Measurements from ENCODE around the gene PROSER3. TPM values are rescaled to one million over a fixed set of nuclear protein-coding genes. Genes with fewer than 3 reads are reported as not detected.

Gene PROSER3
- total and polyA plus RNA-seq, 2 of the 4 experiments (the other 2 are of a cell fraction): 5.4 to 21.8 TPM

- Histone ChIP-seq H4K8ac (ENCODE audit: low read depth in 2 of 2, low read length in 2 of 2) (no peak overlapping the region), H3K14ac (replicated peaks; ENCODE audit: low read depth, low read length) (no peak overlapping the region), H2AK9ac (replicated peaks; ENCODE audit: low read depth, low read length, poor library complexity) (no peak overlapping the region), H3K36me3 (ENCODE audit: control insufficient read depth, insufficient read depth, low read length) (no peaks in the 10 kb centered on the region), H4K20me1 (ENCODE audit: insufficient read depth, low read length) (no peaks in the 10 kb centered on the region), H3K18ac (ENCODE audit: low read depth, low read length) (no peak overlapping the region), H3K27me3 (ENCODE audit: control insufficient read depth, insufficient read depth, low read length) (no peaks in the 10 kb centered on the region), H3K4me1 (ENCODE audit: control insufficient read depth, insufficient read depth, low read length) (no peaks in the 10 kb centered on the region), H2BK20ac (ENCODE audit: low read depth, low read length) (no peak overlapping the region), H3K79me1 (ENCODE audit: low read depth in 1 of 2, low read length in 2 of 2) (no peaks in the 10 kb centered on the region), H2BK5ac (ENCODE audit: low read depth, low read length, poor library complexity, severe bottlenecking) (no peak overlapping the region), H3K23ac (ENCODE audit: low read depth, low read length) (no peak overlapping the region), H3K4me2 (ENCODE audit: low read depth, low read length) (no peak overlapping the region), H3K4ac (ENCODE audit: low read depth, low read length) (no peak overlapping the region), H4K91ac (ENCODE audit: insufficient read depth, low read depth, low read length) (no peak overlapping the region), H2AFZ (replicated peaks; ENCODE audit: low read length, poor library complexity) (no peak overlapping the region), H4K5ac (ENCODE audit: low read depth, low read length) (no peak overlapping the region), H2BK120ac (ENCODE audit: low read depth, low read length) (no peak overlapping the region), H3K27ac (ENCODE audit: insufficient read depth, low read length) (no peak overlapping the region), H3K9me1 (ENCODE audit: insufficient read depth, low read length) (no peaks in the 10 kb centered on the region), H2AK5ac (ENCODE audit: low read depth, low read length) (no peak overlapping the region), H2BK15ac (ENCODE audit: low read depth, low read length) (no peak overlapping the region), H3K9me3 (ENCODE audit: control insufficient read depth, insufficient read depth, low read length) (no peaks in the 10 kb centered on the region), H3K4me3 (ENCODE audit: insufficient read depth, low read depth, low read length) (no peak overlapping the region), H3K56ac (ENCODE audit: extremely low read depth, insufficient read depth, low read length) (no peak overlapping the region), H3K9ac (ENCODE audit: low read depth, low read length) (no peak overlapping the region)
- WGBS, 2 experiments (ENCODE audit: extremely low coverage in 2 of 2, insufficient read length in 1 of 2): no CpG with 5 or more reads among the region's 1 CpG
- ChIA-PET POLR2A (ENCODE audit: unreplicated experiment) (no interaction called here), CTCF (interaction anchor here (0.8 kb wide), 1 partner anchor 21 kb away, joined by 8 read pairs; no protein-coding TSS in a partner anchor)
- in situ Hi-C loops (cut with MboI; ENCODE audit: low sequenced_read_pairs) (no loop called here), intact Hi-C loops (cut with micrococcal nuclease) (no loop called here), dilution Hi-C loops (cut with HindIII; ENCODE audit: low sequenced_read_pairs, unreplicated experiment) (no loop called here)
- no TSS peak for BruUV-seq (replicated peaks)
- no peak for ATAC-seq (ENCODE audit: low read depth)
- DNase-seq: no peak
- TF ChIP-seq NFE2L2 (IDR thresholded peaks at IDR 0.05; ENCODE audit: low read depth, low read length): no peak
- TF ChIP-seq MAFK (IDR thresholded peaks at IDR 0.05; ENCODE audit: low read depth, low read length): no peak
- TF ChIP-seq CEBPB (IDR thresholded peaks at IDR 0.05; ENCODE audit: low read depth, low read length): no peak
- no peak for TF ChIP-seq MAZ (IDR thresholded peaks at IDR 0.05; ENCODE audit: borderline replicate concordance, low read depth, low read length)
- no peak for TF ChIP-seq RAD21 (IDR thresholded peaks at IDR 0.05; ENCODE audit: low read length)
- TF ChIP-seq, protein P1, sequence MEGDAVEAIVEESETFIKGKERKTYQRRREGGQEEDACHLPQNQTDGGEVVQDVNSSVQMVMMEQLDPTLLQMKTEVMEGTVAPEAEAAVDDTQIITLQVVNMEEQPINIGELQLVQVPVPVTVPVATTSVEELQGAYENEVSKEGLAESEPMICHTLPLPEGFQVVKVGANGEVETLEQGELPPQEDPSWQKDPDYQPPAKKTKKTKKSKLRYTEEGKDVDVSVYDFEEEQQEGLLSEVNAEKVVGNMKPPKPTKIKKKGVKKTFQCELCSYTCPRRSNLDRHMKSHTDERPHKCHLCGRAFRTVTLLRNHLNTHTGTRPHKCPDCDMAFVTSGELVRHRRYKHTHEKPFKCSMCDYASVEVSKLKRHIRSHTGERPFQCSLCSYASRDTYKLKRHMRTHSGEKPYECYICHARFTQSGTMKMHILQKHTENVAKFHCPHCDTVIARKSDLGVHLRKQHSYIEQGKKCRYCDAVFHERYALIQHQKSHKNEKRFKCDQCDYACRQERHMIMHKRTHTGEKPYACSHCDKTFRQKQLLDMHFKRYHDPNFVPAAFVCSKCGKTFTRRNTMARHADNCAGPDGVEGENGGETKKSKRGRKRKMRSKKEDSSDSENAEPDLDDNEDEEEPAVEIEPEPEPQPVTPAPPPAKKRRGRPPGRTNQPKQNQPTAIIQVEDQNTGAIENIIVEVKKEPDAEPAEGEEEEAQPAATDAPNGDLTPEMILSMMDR (conservative IDR thresholded peaks at IDR 0.05; ENCODE audit: low read depth, low read length): no peak
- no peak for TF ChIP-seq POLR2A (IDR thresholded peaks at IDR 0.05; ENCODE audit: low read depth, low read length)
- TF ChIP-seq MXI1 (IDR thresholded peaks at IDR 0.05; ENCODE audit: borderline replicate concordance, low read depth, low read length): no peak
- TF ChIP-seq RCOR1 (IDR thresholded peaks at IDR 0.05; ENCODE audit: insufficient replicate concordance, low read length): no peak
- TF ChIP-seq USF2 (IDR thresholded peaks at IDR 0.05; ENCODE audit: low read depth, low read length): no peak
- TF ChIP-seq SMC3 (IDR thresholded peaks at IDR 0.05; ENCODE audit: low read depth, low read length): no peak
- no peak for TF ChIP-seq BHLHE40 (IDR thresholded peaks at IDR 0.05; ENCODE audit: low read depth, low read length)
- no peak for TF ChIP-seq RFX5 (IDR thresholded peaks at IDR 0.05; ENCODE audit: low read depth, low read length)
- no peak for TF ChIP-seq FOS (IDR thresholded peaks at IDR 0.05; ENCODE audit: low read depth, low read length)
- TF ChIP-seq CHD1 (IDR thresholded peaks at IDR 0.05; ENCODE audit: low read depth, low read length): no peak
- TF ChIP-seq, protein P2, sequence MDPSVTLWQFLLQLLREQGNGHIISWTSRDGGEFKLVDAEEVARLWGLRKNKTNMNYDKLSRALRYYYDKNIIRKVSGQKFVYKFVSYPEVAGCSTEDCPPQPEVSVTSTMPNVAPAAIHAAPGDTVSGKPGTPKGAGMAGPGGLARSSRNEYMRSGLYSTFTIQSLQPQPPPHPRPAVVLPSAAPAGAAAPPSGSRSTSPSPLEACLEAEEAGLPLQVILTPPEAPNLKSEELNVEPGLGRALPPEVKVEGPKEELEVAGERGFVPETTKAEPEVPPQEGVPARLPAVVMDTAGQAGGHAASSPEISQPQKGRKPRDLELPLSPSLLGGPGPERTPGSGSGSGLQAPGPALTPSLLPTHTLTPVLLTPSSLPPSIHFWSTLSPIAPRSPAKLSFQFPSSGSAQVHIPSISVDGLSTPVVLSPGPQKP (IDR thresholded peaks at IDR 0.05; ENCODE audit: borderline replicate concordance, low read depth, low read length): no peak
Observed at GRCh38 chr19:35708391-35708790, 49.6 kb upstream of the PROSER3 start.

All from IMR-90 (cell line).